Keratinocyte (primary cell): Measurements from ENCODE around the gene C17orf113.

Experiments
- CTCF ChIP-seq, 3 experiments: IDR thresholded peaks in 1 of 3; conservative IDR thresholded peaks in 1 of 3; optimal IDR thresholded peaks in 1 of 3; 2 replicates in 2 of 3; 3 replicates in 1 of 3; pipeline versions ENCODE3 to v1.5.1; 2011; ENCODE audit warnings: low read length in 3 of 3, mild to moderate bottlenecking in 3 of 3, moderate library complexity in 2 of 3, control low read depth in 1 of 3, inconsistent platforms in 1 of 3; ENCODE audit not compliant: insufficient read depth in 2 of 3; ENCODE audit errors: extremely low read depth in 1 of 3
- EZH2 ChIP-seq: IDR thresholded peaks from one replicate; pipeline ENCODE4 v1.6.1; 2012; ENCODE audit warnings: inconsistent platforms, mild to moderate bottlenecking, low read length, moderate library complexity

GRCh38 chr17:42049834-42050392 is 488 bp downstream of the C17orf113 start:
- TF ChIP-seq CTCF (optimal IDR thresholded peaks at IDR 0.05 in 1 of 3, IDR thresholded peaks at IDR 0.05 in 1 of 3, conservative IDR thresholded peaks at IDR 0.05 in 1 of 3; ENCODE audit: extremely low read depth in 1 of 3, insufficient read depth in 2 of 3, low read length in 3 of 3) (no peak), EZH2 (no peak)
